ENCODE measurements around the gene TMSB10. TPM values are rescaled to one million over a fixed set of nuclear protein-coding genes. Genes with fewer than 3 reads are reported as not detected.

TMSB10 gene
- total and polyA plus RNA-seq, 2 experiments from 2014 or later = 834 to 2,942 TPM

DNA sequence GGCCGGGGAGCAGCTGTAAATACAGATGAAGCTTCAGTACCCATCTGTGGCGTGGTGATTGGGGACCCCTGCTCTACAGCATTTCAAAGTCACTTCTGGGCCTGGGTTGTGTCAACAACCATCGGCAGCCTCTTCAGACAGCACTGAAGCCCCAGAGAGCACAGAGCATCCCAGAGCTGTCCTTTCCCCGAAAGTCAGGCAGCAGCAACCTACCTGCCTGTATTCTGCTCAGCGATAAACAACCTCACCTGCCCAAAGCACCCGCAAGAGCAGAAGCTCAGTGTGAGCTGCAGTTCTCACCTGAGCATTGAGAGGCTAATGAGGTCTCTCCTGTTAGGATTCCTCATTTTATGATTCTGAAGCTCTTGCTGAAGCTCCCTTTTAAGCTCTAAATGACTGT is 43.9 kb upstream of the TMSB10 start (continued):
- TF ChIP-seq, protein P1, sequence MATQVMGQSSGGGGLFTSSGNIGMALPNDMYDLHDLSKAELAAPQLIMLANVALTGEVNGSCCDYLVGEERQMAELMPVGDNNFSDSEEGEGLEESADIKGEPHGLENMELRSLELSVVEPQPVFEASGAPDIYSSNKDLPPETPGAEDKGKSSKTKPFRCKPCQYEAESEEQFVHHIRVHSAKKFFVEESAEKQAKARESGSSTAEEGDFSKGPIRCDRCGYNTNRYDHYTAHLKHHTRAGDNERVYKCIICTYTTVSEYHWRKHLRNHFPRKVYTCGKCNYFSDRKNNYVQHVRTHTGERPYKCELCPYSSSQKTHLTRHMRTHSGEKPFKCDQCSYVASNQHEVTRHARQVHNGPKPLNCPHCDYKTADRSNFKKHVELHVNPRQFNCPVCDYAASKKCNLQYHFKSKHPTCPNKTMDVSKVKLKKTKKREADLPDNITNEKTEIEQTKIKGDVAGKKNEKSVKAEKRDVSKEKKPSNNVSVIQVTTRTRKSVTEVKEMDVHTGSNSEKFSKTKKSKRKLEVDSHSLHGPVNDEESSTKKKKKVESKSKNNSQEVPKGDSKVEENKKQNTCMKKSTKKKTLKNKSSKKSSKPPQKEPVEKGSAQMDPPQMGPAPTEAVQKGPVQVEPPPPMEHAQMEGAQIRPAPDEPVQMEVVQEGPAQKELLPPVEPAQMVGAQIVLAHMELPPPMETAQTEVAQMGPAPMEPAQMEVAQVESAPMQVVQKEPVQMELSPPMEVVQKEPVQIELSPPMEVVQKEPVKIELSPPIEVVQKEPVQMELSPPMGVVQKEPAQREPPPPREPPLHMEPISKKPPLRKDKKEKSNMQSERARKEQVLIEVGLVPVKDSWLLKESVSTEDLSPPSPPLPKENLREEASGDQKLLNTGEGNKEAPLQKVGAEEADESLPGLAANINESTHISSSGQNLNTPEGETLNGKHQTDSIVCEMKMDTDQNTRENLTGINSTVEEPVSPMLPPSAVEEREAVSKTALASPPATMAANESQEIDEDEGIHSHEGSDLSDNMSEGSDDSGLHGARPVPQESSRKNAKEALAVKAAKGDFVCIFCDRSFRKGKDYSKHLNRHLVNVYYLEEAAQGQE (IDR thresholded peaks at IDR 0.05; ENCODE audit: unreplicated experiment) = no peak
- no peak for TF ChIP-seq JUNB (IDR thresholded peaks at IDR 0.05; ENCODE audit: unreplicated experiment)
- no peak for TF ChIP-seq ZNF331 (CRISPR knock-in tag; IDR thresholded peaks at IDR 0.05; ENCODE audit: low read depth)
- no peak for TF ChIP-seq CTCF (conservative IDR thresholded peaks at IDR 0.05; ENCODE audit: low read depth in 2 of 2)
- no peak for TF ChIP-seq EZH2 (IDR thresholded peaks at IDR 0.05; ENCODE audit: low read depth, unreplicated experiment)
- no peak for TF ChIP-seq STAT1 (IDR thresholded peaks at IDR 0.05; ENCODE audit: unreplicated experiment)
- no peak for TF ChIP-seq CREB1 (CRISPR knock-in tag; IDR thresholded peaks at IDR 0.05; ENCODE audit: low read depth)
- no peak for TF ChIP-seq ZNF114 (CRISPR knock-in tag; IDR thresholded peaks at IDR 0.05)
- TF ChIP-seq NANOG (IDR thresholded peaks at IDR 0.05; ENCODE audit: borderline replicate concordance) = no peak
- no peak for TF ChIP-seq EZH2phosphoT487 (IDR thresholded peaks at IDR 0.05; ENCODE audit: unreplicated experiment)
- TF ChIP-seq POLR2AphosphoS5 (IDR thresholded peaks at IDR 0.05; ENCODE audit: low read depth) = no peak
- TF ChIP-seq ETS1 (IDR thresholded peaks at IDR 0.05) = no peak

DNA sequence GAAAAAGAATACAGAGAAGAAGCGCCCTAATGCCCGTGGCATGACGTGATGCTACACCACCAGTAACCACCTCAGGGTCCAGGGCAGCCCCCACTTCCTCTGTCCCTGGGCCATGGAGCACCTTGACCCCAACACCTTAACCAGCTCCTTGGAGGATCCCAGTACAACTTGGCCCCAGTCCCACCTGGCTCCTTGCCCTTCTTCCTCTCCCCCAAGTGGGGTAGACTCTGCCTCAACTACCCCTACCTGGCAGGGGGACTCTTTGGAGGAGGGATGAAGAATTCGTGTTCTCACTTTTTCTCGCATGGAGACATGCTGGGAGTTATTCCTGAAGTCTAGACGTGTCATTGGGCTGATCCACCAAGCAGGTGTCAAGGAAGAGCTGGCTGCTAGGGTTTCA is 43.5 kb upstream of the TMSB10 start:
- H3K4me3 Mint-ChIP-seq = no peak overlapping the region
- Histone ChIP-seq H3K27ac (ENCODE audit: low read depth) (no peak overlapping the region), H2AFZ (no peak overlapping the region), H3K36me3 (ENCODE audit: insufficient read depth) (no peaks in the 10 kb centered on the region), H3K9me2 (ENCODE audit: insufficient read depth) (peaks cover under 1% of the 10 kb centered on the region; the same call in 1 of the 2 replicates), H3K4me3 (no peak overlapping the region), H3K27me3 (ENCODE audit: insufficient read depth) (peaks cover 10% of the 10 kb centered on the region), H3F3A (replicated peaks; ENCODE audit: low read depth) (no peaks in the 10 kb centered on the region), H3K4me2 (0 out of 2 replicates have a peak overlapping the region, but pooled peaks have one; percentile 20), H3K4me1 (ENCODE audit: insufficient read depth) (peaks cover 5% of the 10 kb centered on the region; the same call in 1 of the 2 replicates), H4K20me1 (replicated peaks; ENCODE audit: insufficient read depth) (no peaks in the 10 kb centered on the region; the same call in 1 of the 2 replicates), H3K79me2 (replicated peaks; ENCODE audit: insufficient read depth) (no peaks in the 10 kb centered on the region)
- H3K36me3 Mint-ChIP-seq (ENCODE audit: low read depth) = no peaks in the 10 kb centered on the region
- no peak for ATAC-seq
- H3K9me3 Mint-ChIP-seq = no peaks in the 10 kb centered on the region; the same call in 2 of the 3 replicates
- no peak for DNase-seq (ENCODE audit: low spot score)
- peaks cover 10% of the 10 kb centered on the region for H3K4me1 Mint-ChIP-seq
- peaks cover 18% of the 10 kb centered on the region for H3K27me3 Mint-ChIP-seq (ENCODE audit: insufficient read depth, low read depth, poor library complexity)
- H3K27ac Mint-ChIP-seq = no peak overlapping the region
- TF ChIP-seq ZNF462 (CRISPR knock-in tag; IDR thresholded peaks at IDR 0.05) (no peak), STAT1 (IDR thresholded peaks at IDR 0.05; ENCODE audit: unreplicated experiment) (no peak)

Measured in GM23338 (cell line).